ENCODE measurements around the gene RUNX1.
A peak's percentile ranks its signal among the peaks of the same experiment; 100 is the strongest.

RUNX1 gene

DNA sequence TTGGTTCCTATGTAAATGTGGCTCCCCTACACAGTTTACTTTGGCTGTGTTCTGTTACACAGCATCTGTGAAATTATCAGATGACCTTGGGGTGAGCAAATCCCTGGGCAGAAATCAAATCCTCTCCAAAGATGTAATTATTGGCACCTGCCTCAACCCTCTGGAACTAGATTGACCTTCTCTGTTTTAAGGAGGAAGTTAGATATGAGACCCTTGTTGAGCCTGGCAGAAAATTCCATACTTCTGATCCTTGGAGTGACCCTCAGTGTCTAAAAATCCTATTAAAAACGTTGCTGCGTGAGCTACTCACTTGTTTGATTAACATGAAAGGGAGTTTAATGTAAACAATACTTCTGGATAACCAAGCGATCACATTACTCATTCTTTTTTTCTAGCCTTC lies 258.3 kb downstream of the RUNX1 start:
- no peak for DNase-seq (ENCODE audit: low read depth, low spot score)

DNA sequence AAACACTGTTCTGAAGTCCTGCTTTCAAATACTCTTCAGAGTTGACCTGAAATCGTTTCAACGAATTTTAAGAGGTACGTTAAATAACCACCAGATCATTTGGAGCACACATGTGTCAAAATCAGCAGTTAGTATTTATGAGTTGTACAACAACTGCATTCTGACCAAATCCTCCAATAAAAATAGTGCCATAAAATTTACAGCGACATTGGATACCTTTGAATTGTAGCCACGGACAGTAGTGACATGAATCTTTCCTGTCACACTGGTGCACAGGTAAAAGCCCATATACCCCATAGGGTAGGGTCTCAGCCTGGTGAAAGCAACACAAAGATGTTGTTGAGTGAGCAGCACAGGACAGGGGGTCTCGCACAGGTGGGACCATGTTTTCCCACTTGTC lies 258.8 kb downstream of the RUNX1 start:
- DNase-seq (ENCODE audit: low read depth, low spot score): no peak

DNA sequence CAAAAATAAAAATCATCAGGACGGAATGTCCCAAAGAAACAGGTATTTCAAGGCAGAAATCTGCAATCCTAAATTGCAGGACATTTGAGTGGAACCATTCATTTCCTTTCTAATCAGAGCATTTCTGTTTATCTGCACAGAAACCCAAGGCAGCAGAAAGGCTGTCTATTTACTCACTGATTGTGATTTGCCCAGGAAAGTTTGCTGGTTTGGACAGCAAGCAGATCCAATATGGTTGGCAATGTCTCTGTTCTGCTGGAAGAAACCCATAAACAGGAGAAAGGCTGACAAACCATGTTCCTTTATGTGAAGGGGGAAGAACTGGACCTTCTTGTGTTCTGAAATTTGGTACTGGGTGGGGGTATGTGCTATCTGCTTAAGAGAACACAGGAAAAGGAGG lies 260.2 kb downstream of the RUNX1 start:
- no peak for DNase-seq (ENCODE audit: low read depth, low spot score)

DNA sequence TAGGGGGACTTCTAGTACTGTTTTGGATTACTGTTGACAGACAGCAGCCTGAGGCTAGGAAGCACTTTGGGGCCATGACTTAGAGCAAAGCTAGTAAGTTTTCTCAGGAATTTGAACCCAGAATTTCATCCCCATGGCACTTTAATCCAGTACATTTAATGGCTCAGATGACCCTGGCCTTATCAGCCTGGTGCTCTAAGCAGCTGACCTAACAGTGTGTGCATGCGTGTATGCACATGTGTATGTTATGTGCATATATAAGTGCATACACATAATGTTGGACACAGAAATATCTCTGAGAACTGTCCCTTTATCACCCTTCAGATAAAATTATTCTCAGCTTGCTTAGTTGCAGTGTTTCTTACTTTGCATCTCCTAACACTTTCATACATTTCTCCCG lies 265.3 kb downstream of the RUNX1 start:
- no peak for DNase-seq (ENCODE audit: low read depth, low spot score)

DNA sequence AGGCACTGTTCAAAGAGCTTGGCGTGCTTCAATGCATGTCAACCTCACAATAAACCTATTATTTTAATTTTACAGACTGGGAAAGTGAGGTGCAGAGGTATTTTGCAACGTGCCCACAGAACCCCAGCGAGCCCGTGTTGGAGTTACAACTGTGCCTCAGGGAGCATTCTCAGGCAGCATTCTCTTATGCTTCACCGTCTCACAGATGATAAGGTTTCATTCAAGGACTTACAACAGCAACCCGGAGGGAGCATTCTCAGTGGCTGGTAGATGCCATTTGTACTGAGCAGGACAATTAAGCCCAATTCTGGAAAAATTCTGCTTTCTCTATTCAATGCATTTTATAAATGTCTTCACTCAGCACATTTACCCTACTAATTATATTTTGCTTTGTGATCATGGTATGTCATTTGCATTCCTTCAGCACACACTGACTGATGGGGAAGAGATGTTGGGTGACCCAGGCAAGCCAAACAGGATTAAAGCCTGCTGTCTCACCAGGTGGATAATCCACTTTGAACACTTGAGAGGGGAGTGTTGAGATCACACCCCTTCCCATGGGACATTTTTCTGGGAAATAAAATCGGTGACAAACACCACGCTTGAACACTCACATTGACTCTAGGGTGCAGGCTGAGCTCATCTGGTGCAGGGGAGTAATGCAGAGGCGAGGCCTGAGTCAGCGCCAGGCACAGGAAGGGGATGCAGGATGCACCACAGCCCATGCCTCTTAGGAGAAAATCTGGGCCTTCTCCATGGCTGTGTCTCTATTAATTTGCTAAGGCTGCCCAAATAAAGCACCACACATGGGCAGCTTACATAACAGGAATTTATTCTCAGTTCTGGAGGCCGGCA lies 266.4 kb downstream of the RUNX1 start:
- no peak for DNase-seq (ENCODE audit: low read depth, low spot score)

DNA sequence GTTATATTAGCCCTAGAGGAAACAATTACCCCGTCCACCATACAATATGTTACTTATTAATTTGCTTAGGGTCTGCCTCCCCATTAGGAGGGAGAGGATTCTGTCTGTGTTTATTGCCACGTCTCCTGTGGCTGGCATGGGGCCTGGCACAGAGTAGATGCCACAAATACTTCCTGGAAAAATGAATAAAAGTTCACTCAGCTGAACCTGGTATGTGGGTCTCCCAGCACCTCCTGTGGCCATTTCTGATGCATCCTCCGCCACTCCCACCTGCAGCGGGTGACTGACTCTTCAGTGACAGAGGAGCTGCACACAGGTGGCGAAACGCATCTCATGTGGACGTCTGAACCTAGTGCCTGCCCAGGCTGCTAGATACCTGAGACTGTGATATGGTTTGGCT lies 267.6 kb downstream of the RUNX1 start:
- no peak for DNase-seq (ENCODE audit: low read depth, low spot score)

DNA sequence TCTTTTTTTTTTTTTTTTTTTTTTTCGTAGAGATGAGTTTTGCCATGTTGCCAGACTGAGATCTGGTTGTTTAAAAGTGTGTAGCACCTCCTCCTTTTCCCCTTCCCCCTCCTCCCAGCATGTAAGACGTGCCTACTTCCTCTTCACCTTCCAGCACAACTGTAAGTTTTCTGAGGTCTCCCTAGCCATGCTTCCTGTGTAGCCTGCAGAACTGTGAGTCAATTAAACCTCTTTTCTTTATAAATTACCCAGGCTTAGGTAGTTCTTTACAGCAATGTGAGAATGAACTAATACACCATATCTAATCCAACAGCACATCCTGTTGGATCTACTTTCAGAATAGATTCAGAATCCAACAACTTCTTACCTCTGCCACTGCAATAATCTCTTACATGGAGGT lies 269.2 kb downstream of the RUNX1 start:
- no peak for DNase-seq (ENCODE audit: low read depth, low spot score)

DNA sequence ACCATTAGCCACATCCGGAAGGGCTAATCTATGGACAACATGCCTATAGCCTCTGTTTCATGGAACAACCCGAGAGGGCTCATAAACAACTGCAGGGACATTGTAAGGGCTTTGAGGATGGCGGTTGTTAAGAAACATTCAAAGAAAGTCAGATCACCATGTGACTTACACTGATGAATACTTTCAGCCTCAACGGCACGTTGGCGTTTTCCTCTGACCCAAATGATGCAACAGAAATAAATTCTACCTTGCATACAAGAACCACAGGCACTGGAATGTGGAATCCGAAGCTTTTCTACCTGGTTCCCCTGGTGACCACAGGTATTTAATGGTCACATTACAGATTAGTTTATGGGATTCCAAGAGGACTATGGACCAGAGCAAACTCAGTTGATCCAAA lies 273.3 kb downstream of the RUNX1 start:
- DNase-seq (ENCODE audit: low read depth, low spot score): no peak

DNA sequence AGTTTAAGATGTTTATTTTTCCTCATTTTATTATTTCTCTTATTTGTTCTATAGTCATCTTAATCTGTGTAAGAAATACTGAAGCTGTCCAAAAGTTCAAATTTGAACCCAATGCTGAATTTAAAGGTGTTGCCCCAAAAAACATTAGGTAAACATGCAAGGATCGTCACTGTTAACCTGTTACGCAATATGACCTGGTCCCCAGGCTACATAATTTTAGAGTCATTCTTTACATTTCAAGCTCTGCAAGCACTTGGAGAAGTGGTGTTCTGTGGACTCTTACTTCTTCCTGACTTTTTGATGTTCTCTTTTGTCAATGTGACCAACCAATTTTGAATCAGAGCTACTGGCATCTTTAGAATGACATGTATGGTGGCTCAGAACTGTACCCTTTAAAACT lies 274.4 kb downstream of the RUNX1 start:
- no peak for DNase-seq (ENCODE audit: low read depth, low spot score)

DNA sequence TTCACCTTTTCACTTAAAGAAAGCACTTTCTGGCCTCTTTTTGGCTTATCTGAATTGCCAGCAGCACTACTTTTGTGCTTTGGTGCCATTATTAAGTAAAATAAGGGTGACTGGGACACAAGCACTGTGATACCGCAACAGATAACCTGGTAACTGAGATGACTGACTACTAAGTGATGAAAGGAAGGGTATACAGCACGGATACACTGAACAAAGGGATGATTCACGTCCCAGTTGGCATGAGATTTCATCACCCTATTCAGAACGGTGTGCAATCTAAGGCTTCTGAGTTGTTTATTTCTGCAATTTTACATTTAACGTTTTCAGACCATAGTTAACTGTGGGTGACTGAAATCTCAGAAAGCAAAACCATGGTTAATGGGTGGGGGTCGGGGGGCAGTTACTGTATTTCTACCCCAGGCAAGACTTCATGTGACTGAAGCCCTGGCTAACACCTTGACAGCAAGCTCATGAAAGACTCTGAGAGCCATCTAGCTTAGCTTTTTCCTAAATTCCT lies 277.5 kb downstream of the RUNX1 start:
- DNase-seq (ENCODE audit: low read depth, low spot score): no peak

DNA sequence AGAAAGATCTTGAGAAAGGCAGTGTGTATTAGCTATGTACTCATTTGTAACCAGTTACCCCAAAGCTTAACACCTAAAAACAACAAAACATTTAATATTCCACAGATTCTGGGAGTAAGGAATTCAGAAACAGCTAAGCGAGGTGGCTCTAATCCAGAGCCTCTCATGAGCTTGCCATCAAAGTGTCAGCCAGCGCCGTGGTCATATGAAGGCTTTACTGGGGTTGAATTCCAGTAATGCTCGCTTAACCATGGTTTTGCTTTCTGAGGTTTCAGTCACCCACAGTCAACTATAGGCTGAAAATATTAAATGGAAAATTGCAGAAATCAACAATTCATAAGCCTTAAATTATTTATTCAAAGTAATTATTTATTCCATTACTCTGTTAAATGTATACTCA lies 278.5 kb downstream of the RUNX1 start:
- DNase-seq (ENCODE audit: low read depth, low spot score): no peak

DNA sequence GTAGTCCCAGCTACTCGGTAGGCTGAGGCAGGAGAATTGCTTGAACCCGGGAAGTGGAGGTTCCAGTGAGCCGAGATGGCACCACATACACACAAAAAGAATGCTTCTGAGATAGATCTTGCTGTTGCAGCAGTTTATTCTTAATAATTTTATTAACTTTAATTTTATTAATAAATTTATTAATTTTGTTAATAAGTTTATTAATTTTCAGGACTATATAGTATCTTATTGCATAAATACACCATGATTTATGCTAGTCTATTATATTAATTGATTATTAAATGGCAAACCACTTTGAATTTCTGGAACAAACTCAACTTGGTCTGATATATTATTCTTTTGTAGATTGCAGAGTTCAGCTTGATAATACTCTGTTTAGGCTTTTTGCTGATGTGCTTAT lies 280.8 kb downstream of the RUNX1 start:
- DNase-seq (ENCODE audit: low read depth, low spot score): no peak

DNA sequence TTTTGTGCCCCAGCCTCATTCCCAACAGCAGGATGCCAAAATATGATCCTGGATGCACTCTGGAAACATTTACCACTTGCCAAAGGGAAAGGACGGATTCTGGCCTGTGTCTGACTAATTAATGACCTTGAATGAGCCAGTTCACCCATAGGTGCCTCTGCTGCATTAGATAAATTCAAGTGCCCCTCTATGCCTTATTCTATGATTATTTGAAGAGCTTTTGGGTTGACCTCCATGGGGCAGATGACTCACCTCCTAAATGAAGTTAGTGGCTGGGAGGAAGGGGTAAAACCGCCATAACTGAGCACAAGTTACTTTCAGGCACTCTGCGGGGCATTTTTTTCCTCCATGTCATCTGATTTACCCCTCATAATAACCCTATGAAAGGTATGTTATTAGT lies 282.2 kb downstream of the RUNX1 start:
- DNase-seq (ENCODE audit: low read depth, low spot score): no peak

DNA sequence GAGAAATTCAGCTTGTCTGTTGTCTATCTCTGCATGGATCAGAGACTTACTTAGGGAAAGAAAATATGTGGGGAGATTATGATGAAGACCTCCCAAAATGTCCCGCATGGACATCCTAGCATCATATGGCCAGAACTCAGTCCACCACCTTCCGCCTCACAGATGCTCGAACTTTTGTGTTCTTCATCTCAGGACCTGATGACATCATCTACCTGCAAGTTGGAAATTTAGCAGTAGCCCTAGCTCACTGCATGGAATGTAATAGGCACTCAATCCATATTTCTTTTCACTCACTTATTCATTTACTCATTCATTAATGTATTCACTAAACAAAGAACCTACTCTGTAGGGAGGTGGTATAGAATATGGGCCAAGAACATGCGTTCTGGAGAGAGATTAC lies 283.5 kb downstream of the RUNX1 start:
- no peak for DNase-seq (ENCODE audit: low read depth, low spot score)

DNA sequence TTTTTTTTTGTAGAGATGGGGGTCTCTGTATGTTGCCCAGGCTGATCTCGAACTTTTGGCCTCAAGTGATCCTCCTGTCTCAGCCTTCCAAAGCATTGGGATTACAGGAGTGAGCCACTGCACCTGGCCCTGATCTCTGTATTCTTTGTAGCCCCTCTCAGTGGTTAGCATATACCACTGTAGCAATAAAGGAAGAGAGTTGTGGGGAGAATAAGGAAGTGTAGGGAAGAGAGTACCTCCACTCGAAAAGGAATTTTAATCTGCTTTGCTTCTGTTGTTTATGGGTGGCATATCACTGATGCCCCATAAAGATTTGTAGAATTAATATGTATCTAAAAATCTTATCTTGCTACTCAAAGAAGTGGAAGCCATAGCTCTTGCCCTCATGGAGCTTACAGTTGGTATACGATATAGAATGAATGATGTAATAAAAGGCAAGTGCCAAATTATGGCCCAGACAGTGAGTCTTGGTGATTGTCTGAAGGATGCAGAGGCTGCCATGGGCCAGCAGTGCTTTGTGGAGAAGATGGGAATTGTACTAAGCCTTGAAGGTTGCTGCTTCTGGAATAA lies 284.3 kb downstream of the RUNX1 start:
- no peak for DNase-seq (ENCODE audit: low read depth, low spot score)

DNA sequence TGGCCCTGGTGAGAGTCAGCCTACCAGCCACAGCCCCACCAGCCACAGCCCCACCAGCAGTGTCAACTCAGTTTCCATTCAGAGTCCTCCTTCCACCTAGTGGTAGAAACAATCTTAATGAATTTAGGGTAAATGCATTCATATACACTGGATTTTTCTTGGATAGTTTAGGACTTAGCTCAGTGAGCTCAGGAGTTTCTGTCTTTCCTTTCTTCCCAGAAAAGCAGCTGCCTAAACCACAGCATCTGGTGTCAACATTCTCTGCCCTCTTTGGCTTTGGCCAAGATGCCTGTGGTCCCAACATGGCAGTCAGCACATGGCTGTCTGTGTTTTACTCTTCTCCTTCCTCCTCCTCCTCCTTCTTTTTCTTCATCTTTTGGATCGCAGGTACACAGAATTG lies 286.3 kb downstream of the RUNX1 start:
- no peak for DNase-seq (ENCODE audit: low read depth, low spot score)

DNA sequence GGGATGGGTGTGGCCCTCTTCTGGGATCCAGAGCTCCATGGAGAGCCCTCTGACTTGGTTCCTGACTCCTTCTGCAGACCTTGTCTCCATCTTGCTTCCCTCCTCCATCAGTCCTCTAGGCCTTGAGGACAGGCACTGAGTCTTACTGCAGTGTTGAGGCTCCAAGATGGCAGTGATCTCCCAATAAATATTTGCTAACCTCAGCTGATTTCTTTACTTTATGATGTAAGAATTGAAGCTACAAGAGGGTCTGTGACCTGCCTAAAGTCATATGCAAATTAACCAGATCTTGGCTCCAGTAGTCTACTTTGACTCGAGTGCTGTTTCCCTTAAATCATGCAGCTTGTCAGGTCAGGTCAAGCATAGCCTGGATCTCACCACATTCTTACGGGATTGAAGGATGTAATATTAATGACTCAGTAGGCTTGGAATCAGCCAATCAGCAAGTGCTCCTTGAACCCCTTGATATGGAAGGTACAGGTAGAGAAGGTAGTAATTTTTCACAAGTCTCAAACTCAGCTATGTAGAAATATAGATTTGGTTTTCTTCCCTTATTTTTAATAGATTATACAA lies 287.3 kb downstream of the RUNX1 start:
- DNase-seq (ENCODE audit: low read depth, low spot score): no peak

DNA sequence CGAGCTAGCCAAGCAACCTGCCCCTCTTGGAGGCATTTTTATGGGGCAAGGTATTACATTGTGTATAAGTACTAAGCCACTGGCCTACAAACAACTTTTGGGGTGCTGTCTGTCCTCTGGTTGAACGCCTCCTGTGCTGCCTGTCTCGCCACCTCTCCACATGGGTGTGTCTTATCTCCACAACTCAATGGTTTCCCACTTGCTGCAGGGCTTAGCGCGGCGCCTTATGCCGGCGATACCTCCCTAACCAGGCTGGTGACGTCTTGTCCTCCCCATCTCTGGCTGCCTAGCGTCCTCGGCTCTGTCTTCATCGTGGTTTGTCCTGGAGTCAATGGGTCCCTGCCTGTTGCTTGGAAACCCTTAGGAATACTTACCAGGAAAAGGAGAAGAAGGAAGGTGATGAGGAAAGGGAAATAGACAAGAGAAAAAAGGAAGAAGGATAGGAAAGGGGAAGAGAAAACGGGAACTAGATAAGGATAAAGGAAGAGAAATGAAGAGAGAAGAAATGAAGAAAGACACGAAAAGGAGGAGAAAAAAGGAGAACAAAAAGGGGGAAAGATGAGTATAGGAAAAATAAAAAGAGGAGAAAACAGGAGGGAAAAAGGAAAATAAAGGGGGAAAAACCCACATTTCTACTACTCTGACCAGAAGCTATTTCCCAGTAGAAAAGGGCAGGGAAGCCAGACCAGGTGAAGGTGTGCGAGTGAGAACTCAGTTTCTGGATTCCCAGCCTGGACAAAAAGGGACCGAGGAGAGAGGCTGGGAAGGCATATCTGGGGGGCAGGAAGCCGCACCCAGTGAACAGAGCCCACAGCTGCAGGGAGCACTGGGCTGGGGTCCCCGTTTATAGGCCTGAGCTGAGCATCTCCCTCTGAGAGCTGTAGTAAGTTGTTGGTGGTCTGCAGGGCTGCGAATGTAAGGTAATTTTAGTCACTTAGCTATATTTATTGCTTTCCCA lies 294.1 kb downstream of the RUNX1 start:
- DNase-seq (ENCODE audit: low read depth, low spot score): no peak

DNA sequence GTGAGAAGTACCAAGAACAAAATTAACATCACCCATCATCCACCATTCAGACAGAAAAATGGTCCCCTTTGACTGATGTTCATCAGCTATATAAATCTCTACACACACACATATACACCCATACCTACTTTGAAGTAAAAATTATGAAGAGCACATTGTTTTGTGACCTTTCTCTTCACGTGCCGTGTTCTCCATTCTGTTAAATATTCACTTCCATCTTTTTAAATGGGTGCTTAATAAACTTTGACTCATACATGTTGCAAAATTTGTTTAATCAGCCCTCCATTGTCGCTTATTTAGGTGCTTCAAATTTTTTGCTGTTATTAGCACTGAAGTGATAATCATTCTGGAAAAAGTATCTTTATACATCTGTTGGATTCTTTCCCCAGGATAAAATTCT lies 300.2 kb downstream of the RUNX1 start:
- no peak for DNase-seq (ENCODE audit: low read depth, low spot score)

DNA sequence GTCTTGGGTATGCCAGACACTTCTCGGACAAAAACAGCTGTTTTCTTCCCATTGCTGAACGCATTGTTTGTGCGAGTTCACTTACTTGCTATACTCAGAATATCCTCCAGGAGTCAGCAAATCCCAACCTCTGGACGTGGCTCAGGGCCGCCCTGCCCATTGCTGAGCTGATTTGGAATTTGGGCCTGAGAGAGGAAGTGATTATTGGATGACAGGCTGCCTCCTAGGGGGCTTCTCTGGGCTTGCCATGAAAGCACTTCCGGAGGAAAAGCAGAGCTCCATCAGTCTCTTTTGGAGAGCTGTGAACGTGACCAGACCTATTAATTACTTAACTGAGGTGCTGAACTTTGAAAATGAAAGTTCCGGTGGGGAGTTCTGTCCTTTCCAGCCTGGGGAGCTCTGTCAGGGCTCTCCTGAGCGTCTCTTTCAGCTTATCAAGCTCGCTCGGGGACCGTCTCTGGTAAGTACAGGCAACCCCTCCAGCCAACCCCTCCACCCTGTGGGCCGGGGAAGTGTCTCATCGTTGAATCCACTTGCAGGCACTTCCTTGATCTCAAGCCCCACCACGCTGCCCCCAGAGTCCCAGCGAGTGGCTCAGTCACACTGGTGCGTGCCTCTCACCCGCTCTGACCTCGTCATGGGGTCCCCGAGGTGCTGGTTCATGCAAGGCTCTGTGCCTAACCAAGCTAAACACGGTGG lies 303.4 kb downstream of the RUNX1 start:
- peak; percentile 50 for DNase-seq (ENCODE audit: low read depth, low spot score)

DNA sequence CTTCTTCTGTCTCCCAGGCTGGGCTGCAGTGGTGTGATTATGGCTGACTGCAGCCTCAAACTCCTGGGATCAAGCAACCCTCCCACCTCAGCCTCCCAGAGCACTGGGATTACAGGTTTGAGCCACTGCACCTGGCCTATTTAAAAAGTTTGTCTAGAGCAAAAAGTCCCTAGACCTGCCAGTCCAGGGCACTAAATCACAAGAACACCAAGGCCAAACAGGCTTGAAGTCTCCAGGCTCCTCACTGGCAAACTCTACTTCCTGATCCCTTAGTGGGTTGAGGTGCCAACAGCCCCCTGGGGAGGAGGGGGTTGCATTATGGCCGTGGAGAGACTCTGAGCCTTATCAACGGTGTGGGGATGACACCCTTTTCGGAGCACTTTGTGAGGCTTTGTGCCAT lies 304.3 kb downstream of the RUNX1 start:
- DNase-seq (ENCODE audit: low read depth, low spot score): no peak
